Progenitor cell of endocrine pancreas (in vitro differentiated cells): ENCODE measurements around the gene DHRS12. TPM values are rescaled to one million over a fixed set of nuclear protein-coding genes. Genes with fewer than 3 reads are reported as not detected.

Experiments
- DNase-seq: peaks from one replicate; pipeline ENCODE4 v3.0.0; 2021; ENCODE audit warnings: low spot score; ENCODE audit not compliant: unreplicated experiment
- H3K27ac Mint-ChIP-seq: 2 replicates; pipeline ENCODE4 v1.8.0; 2021; ENCODE audit warnings: mild to moderate bottlenecking, moderate library complexity, mixed read lengths
- H3K27me3 Mint-ChIP-seq: 2 replicates; pipeline ENCODE4 v1.8.0; 2021; ENCODE audit warnings: mixed read lengths
- H3K36me3 Mint-ChIP-seq: 2 replicates; pipeline ENCODE4 v1.8.0; 2022; ENCODE audit warnings: mixed read lengths; ENCODE audit not compliant: insufficient read depth
- H3K4me1 Mint-ChIP-seq: 2 replicates; pipeline ENCODE4 v1.8.0; 2021; ENCODE audit warnings: low read depth, mixed read lengths
- H3K4me3 Mint-ChIP-seq: 2 replicates; pipeline ENCODE4 v1.8.0; 2021; ENCODE audit warnings: low read depth, mild to moderate bottlenecking, moderate library complexity, mixed read lengths
- H3K9me3 Mint-ChIP-seq: 2 replicates; pipeline ENCODE4 v1.8.0; 2021; ENCODE audit warnings: low read depth, mixed read lengths
- CTCF ChIP-seq: fragments of 200-600 bp; sonication (generic); IDR thresholded peaks from one replicate; pipeline ENCODE4 v1.5.0; 2021; ENCODE audit warnings: antibody characterized with exemption, mild to moderate bottlenecking; ENCODE audit not compliant: unreplicated experiment
- total RNA-seq: library from RNA; stranded (reverse); gene quantifications from 2 replicates; pipeline ENCODE4 v1.2.1, GENCODE V29; 2021

Gene DHRS12
- total RNA-seq, 1 donor from 2014 or later, result 19.6 TPM

- H3K4me1 Mint-ChIP-seq, result peaks cover 4% of the 10 kb centered on the region
- H3K4me3 Mint-ChIP-seq, result no peak overlapping the region
- DNase-seq, result no peak
- H3K27ac Mint-ChIP-seq, result no peak overlapping the region
- H3K36me3 Mint-ChIP-seq, result peaks cover 10% of the 10 kb centered on the region
- no peaks in the 10 kb centered on the region for H3K27me3 Mint-ChIP-seq
- H3K9me3 Mint-ChIP-seq, result no peaks in the 10 kb centered on the region
- TF ChIP-seq CTCF, result no peak
Measured at GRCh38 chr13:51763486-51763885, 40.5 kb downstream of the DHRS12 start.

GRCh38 chr13:51761643-51762350 is 42.2 kb downstream of the DHRS12 start:
- Mint-ChIP-seq H3K4me3 (no peak overlapping the region), H3K27me3 (no peaks in the 10 kb centered on the region), H3K36me3 (peaks cover 6% of the 10 kb centered on the region), H3K4me1 (peaks cover 3% of the 10 kb centered on the region), H3K9me3 (no peaks in the 10 kb centered on the region), H3K27ac (no peak overlapping the region)
- TF ChIP-seq CTCF, result no peak
- no peak for DNase-seq

GRCh38 chr13:51760592-51760991 is 43.4 kb downstream of the DHRS12 start:
- Mint-ChIP-seq H3K27ac (no peak overlapping the region), H3K4me3 (no peak overlapping the region), H3K4me1 (peaks cover 3% of the 10 kb centered on the region), H3K27me3 (no peaks in the 10 kb centered on the region), H3K9me3 (no peaks in the 10 kb centered on the region), H3K36me3 (peaks cover 1% of the 10 kb centered on the region)
- DNase-seq, result no peak
- TF ChIP-seq CTCF, result no peak

GRCh38 chr13:51759240-51759639 is 44.7 kb downstream of the DHRS12 start:
- Mint-ChIP-seq H3K9me3 (no peaks in the 10 kb centered on the region), H3K27me3 (no peaks in the 10 kb centered on the region), H3K27ac (no peak overlapping the region), H3K4me3 (no peak overlapping the region), H3K36me3 (peaks cover 3% of the 10 kb centered on the region), H3K4me1 (peaks cover 3% of the 10 kb centered on the region)
- TF ChIP-seq CTCF, result no peak
- DNase-seq, result no peak

GRCh38 chr13:51758691-51759090 is 45.3 kb downstream of the DHRS12 start:
- H3K27me3 Mint-ChIP-seq, result no peaks in the 10 kb centered on the region
- H3K4me3 Mint-ChIP-seq, result no peak overlapping the region
- TF ChIP-seq CTCF, result no peak
- no peak for DNase-seq
- H3K4me1 Mint-ChIP-seq, result no peaks in the 10 kb centered on the region
- peaks cover 3% of the 10 kb centered on the region for H3K36me3 Mint-ChIP-seq
- no peaks in the 10 kb centered on the region for H3K9me3 Mint-ChIP-seq
- no peak overlapping the region for H3K27ac Mint-ChIP-seq
